D721Med (cell line): Measurements from ENCODE around the gene NOS1AP.
"Not testable (repeated sequence)": the region's sequence is repeated elsewhere in the genome, so short reads cannot be mapped to it uniquely, and the experiment has no call there.

ENCODE experiments used
- DNase-seq: peaks from one replicate; pipeline ENCODE4 v3.0.0; 2011; ENCODE audit warnings: low spot score; ENCODE audit not compliant: insufficient read length
- FAIRE-seq: peaks from 2 replicates; lab custom pipeline; 2011; peaks lifted over from hg19 to GRCh38; lab: Jason Lieb, UNC
- CTCF ChIP-seq: IDR thresholded peaks from 2 replicates; pipeline ENCODE4 v1.5.1; 2012; ENCODE audit warnings: mild to moderate bottlenecking, control low read depth; ENCODE audit not compliant: insufficient read depth; ENCODE audit errors: missing control alignments

NOS1AP gene

GRCh38 chr1:162056043-162056442, 13.4 kb upstream of the NOS1AP start:
- peak; percentile 100 for TF ChIP-seq CTCF
- peak; percentile 25 for FAIRE-seq
- DNase-seq: peak; percentile 41

GRCh38 chr1:162056579-162056978, 12.9 kb upstream of the NOS1AP start:
- FAIRE-seq: no peak

GRCh38 chr1:162059721-162060120, 9.8 kb upstream of the NOS1AP start:
- FAIRE-seq (no peak), DNase-seq (no peak)
- no peak for TF ChIP-seq CTCF

More at GRCh38 chr1:162056579-162056978, 12.9 kb upstream of the NOS1AP start:
- no peak for TF ChIP-seq CTCF
- no peak for DNase-seq

GRCh38 chr1:162060314-162060713, 9.2 kb upstream of the NOS1AP start:
- TF ChIP-seq CTCF: no peak
- DNase-seq: no peak
- no peak for FAIRE-seq

GRCh38 chr1:162062542-162063015, 6.9 kb upstream of the NOS1AP start:
- no peak for FAIRE-seq
- no peak for TF ChIP-seq CTCF

GRCh38 chr1:162065016-162065415, 4.5 kb upstream of the NOS1AP start:
- no peak for TF ChIP-seq CTCF
- DNase-seq: no peak
- FAIRE-seq: no peak

More at GRCh38 chr1:162062542-162063015, 6.9 kb upstream of the NOS1AP start:
- DNase-seq: no peak

- FAIRE-seq: not testable (repeated sequence)
Observed at GRCh38 chr1:162066836-162067235, 2.7 kb upstream of the NOS1AP start.

GRCh38 chr1:162067466-162067865, 2.0 kb upstream of the NOS1AP start:
- TF ChIP-seq CTCF: no peak
- DNase-seq: no peak
- peak; percentile 61 for FAIRE-seq

More at GRCh38 chr1:162066836-162067235, 2.7 kb upstream of the NOS1AP start:
- DNase-seq: not testable (repeated sequence)
